ENCODE data around the gene DPY19L1.
A peak's percentile ranks its signal among the peaks of the same experiment; 100 is the strongest.
"Not testable (repeated sequence)": the region's sequence is repeated elsewhere in the genome, so short reads cannot be mapped to it uniquely, and the experiment has no call there.

The DPY19L1 gene

DNA sequence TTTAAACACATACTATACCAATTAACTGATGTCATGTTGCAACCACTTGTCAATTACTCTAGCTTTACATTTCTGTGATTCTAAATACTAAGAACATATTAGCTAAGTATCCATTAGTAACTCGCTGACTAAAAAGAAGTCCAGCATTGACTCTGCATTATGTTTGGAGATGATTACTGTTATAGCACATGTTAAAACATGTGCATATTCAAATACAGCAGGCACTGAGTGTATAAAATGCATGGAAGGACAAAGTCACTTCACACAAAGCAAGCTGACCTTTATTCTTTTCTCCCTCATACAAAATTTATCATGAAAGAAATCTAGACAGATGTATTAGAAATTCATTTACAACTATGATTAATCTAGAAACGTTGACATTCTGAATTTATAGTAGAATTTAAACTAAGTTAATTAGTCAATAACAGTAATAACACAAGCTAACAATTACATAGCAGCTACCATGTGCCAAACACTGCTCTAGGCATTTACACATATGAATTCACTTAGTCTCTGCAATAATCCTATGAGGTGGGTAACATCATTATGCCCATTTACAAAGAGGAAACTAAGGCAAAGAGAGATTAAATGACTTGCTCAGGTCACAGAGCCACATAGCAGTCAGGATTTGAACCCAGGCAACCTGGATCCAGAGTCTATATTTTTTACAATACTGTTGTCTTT lies 48.7 kb downstream of the DPY19L1 start:
- DNase-seq (ENCODE audit: low read depth), result not testable (repeated sequence)

DNA sequence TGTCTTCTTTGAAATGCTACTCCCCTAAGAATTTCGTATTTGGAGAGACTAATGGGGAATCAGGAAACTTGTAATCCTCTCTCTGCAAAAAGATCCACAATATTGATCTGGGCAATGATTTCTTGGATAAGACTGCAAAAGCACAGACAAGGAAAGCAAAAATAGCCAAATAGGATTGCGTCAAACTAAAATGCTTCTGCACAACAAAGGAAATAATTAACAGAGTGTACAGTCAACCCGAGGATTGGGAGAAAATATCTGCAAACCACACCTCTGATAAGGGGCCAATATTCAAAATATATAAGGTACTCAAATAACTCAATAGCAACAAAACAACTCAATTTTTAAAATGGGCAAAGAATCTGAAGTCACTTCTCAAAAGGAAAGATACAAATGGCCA lies 52.1 kb downstream of the DPY19L1 start:
- not testable (repeated sequence) for DNase-seq (ENCODE audit: low read depth)

DNA sequence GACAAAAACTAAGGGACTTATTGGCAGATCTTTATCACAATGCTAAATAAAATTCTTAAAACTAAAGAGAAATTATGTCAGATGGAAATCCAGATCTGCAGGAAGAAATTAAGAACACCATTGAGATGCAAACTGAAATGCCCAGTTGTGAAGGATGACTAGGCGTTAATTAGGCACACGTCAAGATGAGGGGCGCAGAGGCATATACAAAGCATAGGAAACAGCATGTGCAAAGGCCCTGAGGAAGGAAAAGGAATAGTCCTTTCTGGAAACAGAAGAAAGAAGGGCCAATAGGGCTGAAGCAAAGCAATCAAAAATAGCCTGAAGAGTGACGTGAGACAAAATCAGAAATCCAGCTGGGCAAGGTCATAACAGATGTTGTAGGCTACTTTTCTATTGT lies 53.1 kb downstream of the DPY19L1 start:
- DNase-seq (ENCODE audit: low read depth), result not testable (repeated sequence)

DNA sequence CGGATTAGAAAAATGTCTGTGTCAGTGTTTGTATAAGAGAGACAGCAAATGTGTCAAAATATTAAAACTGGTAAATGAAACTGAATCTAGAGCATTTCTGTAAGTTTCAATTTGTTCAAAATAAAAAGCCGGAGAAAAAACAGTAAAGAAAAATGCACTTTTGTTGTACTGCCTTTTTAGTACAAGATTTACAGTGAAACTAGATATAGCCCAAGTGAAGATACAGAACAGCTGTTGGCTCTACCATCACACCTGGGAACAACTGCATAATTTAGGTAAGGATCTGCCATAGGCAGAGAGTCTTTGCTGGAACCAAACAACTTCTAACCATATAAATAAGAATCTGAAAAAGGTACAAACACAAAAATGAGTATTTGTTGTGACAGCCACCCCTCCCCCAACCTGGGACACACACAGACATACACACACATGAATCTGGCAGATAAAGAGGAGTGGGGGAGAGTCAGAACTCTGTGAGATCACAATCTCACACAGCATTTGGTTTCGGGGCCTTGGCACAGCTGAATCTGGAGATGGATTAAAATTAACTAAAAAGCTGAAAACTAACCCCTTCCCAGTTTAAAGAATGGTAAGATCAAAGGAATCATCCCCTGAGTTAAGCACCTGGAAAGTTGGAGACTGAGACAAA lies 54.8 kb downstream of the DPY19L1 start:
- no peak for DNase-seq (ENCODE audit: low read depth)

DNA sequence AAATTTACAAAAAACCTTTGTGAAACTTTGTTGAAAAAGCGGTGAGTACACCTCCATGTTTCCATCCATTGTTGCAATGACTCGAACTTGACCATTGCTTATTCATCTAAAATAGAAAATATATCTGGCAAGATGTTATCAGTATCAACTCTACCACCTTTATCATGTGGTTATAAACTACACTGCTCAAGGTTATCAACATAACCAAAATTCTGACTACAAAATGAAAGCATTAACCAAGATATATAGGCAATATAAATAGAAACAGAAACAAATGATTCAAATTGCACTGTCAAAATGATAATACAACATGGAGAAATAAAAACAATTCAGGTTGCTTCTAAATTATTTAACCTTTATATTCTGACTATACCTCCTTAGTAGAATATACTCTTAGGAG lies 58.2 kb downstream of the DPY19L1 start:
- DNase-seq (ENCODE audit: low read depth), result not testable (repeated sequence)

DNA sequence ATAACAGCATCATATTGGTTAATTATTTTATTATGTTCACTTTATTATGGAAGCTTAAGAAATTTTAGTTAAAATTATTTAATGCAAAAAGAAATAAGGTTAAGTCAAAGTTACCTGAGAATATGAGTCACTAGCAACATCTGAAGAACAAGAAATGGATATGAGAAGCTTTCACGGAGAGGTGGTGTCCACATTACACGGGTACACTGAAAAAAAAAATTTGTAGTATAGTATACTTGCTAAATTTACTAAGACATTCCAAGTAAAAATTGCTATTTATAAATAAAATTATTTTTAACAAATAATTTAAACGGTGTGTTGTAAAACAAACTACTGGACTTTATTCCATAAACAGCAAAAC lies 63.9 kb downstream of the DPY19L1 start:
- DNase-seq (ENCODE audit: low read depth), result no peak

DNA sequence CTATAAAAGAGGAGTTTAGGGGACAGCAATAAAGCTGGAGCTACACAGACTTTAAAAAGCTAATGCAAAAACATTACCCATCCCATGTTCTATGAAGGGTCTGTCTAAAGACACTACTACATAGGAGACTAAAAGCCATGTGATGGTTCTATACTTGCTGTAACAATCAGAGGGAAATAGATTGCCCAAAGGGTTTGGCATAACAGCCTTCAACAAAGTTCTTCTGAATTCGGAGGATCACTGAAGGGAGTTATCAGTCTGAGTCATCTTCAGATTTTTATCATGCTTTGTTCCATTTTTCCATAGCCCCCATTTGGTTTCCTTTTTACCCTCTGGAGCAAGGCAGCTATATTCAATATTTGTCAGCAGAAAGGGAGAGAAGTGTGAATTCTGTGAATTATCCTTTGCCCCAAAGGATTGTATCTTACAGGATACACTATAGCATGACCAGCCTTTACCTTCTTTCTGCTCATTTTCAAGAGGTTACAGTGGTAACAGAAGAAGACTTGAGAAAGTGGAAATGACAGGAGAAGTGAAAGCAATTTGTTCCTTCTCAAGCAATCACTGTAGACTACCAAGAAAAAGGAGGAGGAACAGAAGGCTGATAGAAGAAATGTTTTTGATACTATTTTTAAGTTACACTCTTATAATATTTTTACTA lies 64.4 kb downstream of the DPY19L1 start:
- DNase-seq (ENCODE audit: low read depth), result not testable (repeated sequence)

DNA sequence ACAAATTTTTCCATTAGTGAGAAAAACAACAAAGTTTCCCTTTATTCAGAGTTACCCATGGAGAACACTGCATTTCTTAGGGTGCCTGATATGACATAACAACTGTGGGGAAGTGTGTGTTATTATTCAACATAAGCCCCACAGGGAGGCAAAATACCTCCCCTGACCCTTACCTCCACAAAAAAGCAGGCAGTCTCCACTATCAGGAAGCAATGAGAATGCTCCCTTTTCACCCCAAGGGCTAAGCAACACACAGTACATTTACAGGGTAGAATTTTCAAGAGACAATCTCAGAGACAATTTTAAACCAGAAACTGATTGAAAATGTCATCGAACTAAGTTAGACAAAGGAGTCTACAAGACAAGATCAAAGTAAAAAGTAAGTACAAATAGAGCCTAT lies 69.5 kb downstream of the DPY19L1 start:
- not testable (repeated sequence) for DNase-seq (ENCODE audit: low read depth)

DNA sequence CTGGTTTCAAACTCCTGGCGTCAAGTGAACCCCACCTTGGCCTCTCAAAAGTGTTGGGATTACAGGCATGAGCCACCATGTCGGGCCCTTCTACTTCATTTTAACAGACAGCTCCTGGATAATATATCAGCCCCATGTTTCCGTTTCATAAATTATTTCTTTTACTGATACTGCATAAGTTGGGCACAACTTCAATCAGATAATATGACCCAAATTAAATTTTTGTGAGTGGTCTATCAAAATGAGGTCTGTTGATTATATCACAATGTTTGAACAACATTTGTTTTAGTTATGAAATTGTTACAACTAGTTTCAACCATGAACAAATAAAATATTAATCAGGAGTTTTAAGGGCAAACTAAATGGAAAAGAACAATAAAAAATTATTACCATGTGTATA lies 70.8 kb downstream of the DPY19L1 start:
- DNase-seq (ENCODE audit: low read depth), result not testable (repeated sequence)

DNA sequence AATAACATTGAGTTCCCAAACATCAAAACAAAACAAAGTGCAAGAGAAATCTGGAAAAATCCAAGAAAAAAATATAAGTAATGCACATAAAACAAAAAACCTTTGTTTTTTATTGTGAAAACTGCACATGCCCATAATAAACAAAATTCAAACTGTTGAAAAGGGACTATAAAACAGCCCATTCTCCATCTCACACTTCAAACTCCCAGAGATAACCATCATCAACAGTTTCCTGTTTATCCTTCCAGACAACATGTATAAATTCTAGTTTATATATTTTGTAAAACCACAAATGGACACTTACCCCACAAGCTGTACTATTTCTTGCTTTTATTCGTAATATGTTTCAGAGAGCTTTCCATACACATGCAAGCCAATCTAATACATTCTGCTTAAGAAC lies 79.3 kb downstream of the DPY19L1 start:
- DNase-seq (ENCODE audit: low read depth), result no peak

DNA sequence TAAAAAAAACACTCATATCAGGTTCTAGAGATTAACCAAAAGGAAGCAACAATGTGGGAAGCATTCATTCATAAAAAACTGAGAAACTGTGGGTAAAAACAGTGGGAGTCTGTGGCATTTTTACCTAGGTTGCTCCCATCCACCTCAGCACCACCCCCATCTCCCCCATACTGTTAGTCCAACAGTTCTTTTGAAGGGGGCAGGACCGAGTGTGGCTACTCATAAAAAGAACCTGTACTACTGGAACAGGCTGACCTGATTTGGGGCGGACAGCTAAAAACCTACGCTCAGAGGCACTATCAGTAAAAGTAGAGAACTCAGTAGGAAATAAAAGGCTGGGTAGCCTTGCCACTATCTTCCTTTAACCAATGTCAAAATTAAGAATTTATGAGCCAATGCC lies 84.5 kb downstream of the DPY19L1 start:
- DNase-seq (ENCODE audit: low read depth), result no peak

DNA sequence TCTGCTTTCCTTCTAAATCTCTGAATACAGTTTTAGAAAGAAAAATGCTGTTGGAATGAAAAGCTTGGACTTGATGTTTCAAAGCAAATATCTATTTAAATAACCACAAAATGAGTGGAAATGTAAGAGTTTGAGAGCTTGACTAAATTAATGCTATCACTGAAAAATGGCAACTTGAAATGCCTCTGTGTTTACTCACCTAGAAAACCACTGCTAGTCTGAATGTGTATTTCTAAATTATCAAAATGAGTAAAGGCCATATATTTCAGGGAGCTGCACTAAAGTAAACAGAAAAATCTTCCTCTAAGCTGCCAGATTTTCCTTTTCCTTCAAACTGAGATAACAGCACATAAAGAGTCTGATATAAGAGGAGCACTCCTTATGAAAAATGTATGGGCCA lies 87.9 kb downstream of the DPY19L1 start:
- peak; percentile 26 for DNase-seq (ENCODE audit: low read depth)

DNA sequence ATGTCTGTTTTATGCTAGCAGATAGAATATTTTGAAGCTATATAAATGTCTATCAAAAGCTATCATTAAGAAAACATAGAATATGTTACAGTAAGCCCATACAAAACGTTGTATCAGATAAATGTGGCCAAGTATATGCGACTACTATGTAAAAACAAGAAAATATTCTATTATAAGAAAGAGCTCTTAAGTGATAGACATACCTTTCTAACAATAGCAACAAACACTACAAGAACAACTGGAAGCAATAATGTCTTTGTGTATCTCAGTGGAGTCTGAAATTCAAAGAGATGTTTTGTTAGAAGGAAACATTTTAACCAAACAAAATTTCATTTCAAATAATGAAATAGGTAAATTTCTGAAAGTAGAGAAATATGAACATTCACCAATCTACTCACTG lies 89.9 kb downstream of the DPY19L1 start:
- DNase-seq (ENCODE audit: low read depth), result not testable (repeated sequence)

DNA sequence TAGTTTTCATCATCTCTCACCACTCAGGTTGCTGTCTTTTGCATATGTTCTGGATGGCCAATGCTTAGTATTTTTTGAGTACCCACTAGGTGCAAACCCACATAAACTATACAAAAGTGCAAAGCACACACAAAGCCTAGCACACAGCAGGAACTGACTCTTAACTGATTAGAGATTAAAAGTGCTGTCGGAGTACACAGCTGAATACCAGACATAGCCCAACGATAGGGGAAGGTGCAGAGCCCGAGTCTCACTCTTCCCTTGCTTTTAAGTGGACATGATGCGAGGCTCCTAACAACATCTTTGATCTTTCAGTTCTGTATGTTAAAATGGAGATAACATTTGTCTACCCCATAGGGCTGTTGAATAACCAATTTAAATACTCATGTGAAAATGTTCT lies 90.8 kb downstream of the DPY19L1 start:
- DNase-seq (ENCODE audit: low read depth), result no peak

DNA sequence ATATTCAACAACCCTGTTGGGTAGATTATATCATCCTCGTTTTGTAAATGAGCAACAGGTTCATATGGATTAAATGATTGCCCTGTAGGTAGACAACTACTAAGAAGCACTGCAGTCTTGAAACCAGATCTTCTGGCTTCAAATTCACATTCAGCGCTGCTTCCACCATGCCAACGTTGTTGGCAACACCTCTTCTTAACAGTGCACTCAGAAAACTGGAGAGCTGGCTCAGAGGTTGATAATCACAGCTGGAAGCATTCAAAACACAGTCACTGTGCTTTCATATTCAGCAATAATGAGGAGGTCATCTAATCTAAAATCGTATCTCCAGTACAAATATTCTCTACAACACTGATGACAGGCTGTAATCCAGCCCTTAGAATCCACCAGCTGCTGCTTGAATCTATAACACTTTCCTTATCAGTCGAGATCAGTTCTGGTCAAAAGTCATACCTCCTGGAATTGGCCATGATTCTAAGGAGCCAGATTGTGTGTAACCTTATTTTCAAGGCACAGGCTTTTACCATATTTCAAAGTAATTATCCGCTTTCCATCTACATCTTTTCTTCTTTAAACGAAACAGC lies 91.3 kb downstream of the DPY19L1 start:
- not testable (repeated sequence) for DNase-seq (ENCODE audit: low read depth)

DNA sequence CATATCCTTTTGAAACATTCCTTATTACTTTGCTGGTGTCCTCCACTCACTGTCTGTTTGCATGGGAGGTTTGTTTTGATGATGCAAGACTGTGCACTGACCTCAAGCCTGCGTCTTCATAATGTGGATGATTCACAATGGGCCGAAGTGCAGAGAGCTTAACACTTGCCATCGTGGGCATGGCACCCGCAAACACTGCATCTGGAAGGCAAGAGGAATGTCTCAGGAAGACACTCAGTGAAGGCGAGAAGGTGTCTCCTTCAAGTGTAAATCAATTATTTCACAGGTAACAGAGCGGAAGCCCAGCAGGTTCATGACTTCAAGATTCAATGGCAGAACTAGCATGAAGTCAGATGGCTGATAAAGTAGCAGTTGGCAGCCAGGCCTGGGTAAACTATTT lies 98.1 kb downstream of the DPY19L1 start:
- peak; percentile 97 for DNase-seq (ENCODE audit: low read depth)

DNA sequence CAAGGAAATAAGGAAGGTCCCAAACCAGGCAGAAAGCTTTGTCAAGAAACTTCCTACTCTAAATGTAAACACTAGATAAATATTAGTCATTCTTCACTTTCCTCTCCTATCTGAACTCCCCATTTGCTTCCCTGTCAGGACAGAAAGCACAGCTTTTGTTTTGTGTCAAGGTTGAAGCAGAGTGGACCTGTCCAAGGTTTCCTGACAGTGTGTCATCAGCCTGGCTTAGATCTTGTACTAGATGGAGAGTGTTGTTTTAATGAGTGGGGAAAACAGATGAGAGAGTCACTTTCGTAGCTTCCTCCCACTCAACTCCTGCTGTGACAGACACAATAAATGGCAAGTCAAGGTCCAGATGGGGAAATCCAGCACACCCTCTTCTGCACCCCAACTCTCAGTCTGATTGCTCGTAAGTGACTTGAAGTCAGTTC lies 101.5 kb downstream of the DPY19L1 start:
- peak; percentile 7 for DNase-seq (ENCODE audit: low read depth)

DNA sequence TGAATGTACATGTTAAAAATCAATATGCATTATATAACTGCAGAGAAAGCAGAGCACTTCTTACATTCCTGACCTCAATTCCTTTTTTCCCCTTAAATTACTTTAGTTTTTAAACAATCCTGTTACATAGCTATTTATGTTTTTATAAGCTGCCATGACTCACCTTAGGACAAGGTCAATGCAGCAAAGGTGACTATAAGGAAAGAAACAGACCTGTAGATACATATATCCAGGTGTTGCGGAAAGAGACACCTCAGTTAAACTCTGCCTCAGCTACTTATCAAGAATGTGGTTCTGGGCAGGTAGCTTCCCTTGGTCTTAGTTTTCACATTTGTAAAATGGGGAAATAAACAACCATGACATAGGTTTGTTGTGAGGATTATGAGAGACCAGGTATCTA lies 105.5 kb downstream of the DPY19L1 start:
- no peak for DNase-seq (ENCODE audit: low read depth)

DNA sequence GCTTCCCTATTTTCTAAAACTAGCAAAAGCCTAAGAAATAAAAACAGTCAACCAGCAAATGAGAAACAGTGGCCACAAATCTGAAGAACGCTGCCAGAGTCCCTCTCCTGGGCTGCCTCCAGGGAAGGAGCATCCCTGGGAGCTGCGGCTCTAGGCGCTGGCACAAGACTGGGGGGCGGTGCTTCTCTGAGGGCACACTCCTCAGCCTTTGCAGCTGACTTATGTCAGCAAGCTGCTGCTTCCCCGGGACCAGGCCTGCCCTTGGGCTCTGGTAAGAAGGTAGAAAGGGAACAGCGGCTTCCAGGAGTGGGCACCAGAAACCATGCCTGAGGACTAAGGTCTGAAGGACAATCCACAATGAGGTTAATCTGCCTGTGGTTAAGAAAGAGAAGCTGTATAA lies 107.5 kb downstream of the DPY19L1 start:
- DNase-seq (ENCODE audit: low read depth), result not testable (repeated sequence)

DNA sequence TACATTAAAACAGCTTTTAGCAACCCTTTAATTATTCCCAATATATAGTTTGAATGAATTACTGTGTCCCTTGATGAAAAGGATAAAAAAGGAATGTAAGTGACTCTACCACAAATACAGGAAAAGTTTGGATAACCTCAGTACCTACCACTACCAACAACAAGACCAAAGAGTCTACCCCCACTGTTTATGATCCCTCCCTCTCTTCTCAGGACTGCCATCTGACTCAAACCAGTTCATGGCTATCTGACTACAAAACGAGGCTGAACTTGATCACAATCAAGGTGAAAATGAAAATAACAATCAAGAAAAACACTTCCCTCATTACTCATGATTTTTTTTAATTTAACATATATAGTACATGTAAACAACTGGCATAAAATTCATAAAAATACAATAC lies 108.7 kb downstream of the DPY19L1 start:
- no peak for DNase-seq (ENCODE audit: low read depth)

DNA sequence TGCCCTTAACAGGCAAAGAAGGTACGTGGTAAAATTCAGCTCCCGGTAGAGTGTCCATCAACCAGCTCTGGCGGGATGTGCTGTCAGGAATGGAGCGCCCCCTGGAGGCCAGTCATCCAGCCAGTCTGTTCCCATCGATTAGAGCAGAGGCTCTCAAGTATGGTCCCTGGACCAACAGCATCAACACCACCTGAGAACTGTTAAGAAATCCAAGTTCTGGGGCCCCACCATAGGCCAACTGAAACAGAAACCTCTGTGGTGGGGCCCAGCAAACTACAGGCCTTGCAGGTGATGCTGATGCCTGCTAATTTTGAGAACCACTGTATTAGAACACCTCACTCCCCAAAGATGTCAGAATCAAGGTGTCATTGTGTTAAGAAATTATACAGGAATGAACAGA lies 109.2 kb downstream of the DPY19L1 start:
- peak; percentile 30 for DNase-seq (ENCODE audit: low read depth)

DNA sequence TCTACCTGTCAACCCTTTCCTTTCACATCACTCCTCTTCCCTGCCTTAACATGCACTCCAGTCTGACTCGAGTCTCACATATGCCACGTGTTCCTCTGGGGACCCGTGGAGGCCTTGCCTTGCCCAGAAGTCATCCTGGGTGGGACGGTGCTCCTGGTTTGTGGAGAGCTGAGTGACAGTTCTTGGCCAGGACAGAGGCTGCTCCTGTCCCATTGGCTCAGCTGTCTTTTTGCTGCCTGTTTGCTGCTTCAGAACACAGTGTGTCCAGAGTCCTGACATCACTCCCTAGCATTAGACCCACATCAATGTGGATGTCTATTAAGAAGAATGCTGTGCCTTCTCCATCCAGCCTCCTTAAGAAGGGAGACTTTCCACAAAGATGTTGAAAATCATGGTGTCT lies 116.8 kb downstream of the DPY19L1 start:
- DNase-seq (ENCODE audit: low read depth), result not testable (repeated sequence)

DNA sequence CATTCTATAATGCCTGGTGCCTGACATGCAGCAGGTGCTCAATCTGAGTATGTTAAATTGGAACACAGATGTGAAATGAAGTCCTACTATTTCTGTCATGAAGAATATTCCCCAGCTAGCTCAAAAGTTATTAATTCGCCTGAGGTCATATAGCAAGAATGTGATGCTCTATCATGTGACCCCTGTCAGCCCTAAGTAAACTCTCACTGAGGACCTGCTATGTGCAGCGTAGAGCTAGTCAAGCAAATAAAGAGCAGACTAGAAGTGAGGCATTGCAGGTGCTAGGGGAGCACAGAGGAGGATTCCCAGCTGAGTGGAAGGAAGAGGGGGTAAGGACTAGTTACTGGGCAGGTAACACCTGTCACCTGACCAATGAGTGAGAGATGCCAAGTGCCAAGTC lies 118.2 kb downstream of the DPY19L1 start:
- DNase-seq (ENCODE audit: low read depth), result not testable (repeated sequence)

Data from iris pigment epithelial cell (primary cell).